Neural crest cell (in vitro differentiated cells): ENCODE results near the gene CWF19L1. TPM values are rescaled to one million over a fixed set of nuclear protein-coding genes. Genes with fewer than 3 reads are reported as not detected.

ENCODE experiments used
- DNase-seq: peaks from one replicate; pipeline ENCODE4 v3.0.0; 2021; ENCODE audit warnings: low read depth, mixed read lengths, low spot score
- H3K27ac Mint-ChIP-seq: one replicate; pipeline ENCODE4 v1.8.0; 2021; ENCODE audit warnings: mild to moderate bottlenecking, mixed read lengths; ENCODE audit not compliant: unreplicated experiment
- H3K27me3 Mint-ChIP-seq: 2 replicates; pipeline ENCODE4 v1.8.0; 2021; ENCODE audit warnings: low read depth, mild to moderate bottlenecking, mixed read lengths
- H3K36me3 Mint-ChIP-seq: 2 replicates; pipeline ENCODE4 v1.8.0; 2021; ENCODE audit warnings: low read depth, mild to moderate bottlenecking, mixed read lengths
- H3K4me1 Mint-ChIP-seq: 2 replicates; pipeline ENCODE4 v1.8.0; 2021; ENCODE audit warnings: mixed read lengths
- H3K4me3 Mint-ChIP-seq: one replicate; pipeline ENCODE4 v1.8.0; 2021; ENCODE audit warnings: mild to moderate bottlenecking, mixed read lengths
- H3K9me3 Mint-ChIP-seq: 2 replicates; pipeline ENCODE4 v1.8.0; 2021; ENCODE audit warnings: mixed read lengths
- CTCF ChIP-seq: fragments of 200-600 bp; sonication (generic); conservative IDR thresholded peaks from 2 replicates; pipeline ENCODE4 v1.5.0; 2021; ENCODE audit warnings: antibody characterized with exemption, mild to moderate bottlenecking
- total RNA-seq: library from RNA; stranded (reverse); gene quantifications from 2 replicates; pipeline ENCODE4 v1.2.1, GENCODE V29; 2021

The CWF19L1 gene
- total RNA-seq, 1 donor from 2014 or later: 29.2 TPM

- no peaks in the 10 kb centered on the region for H3K27me3 Mint-ChIP-seq
- H3K36me3 Mint-ChIP-seq: peaks cover 4% of the 10 kb centered on the region
- no peaks in the 10 kb centered on the region for H3K9me3 Mint-ChIP-seq
These were observed 21.8 kb downstream of the CWF19L1 start for GRCh38 chr10:100245484-100246220.

GRCh38 chr10:100239851-100240250 is 27.6 kb downstream of the CWF19L1 start:
- DNase-seq: no peak
- Mint-ChIP-seq H3K9me3 (no peaks in the 10 kb centered on the region), H3K27ac (peak overlapping the region; percentile 6), H3K4me3 (no peak overlapping the region), H3K27me3 (no peaks in the 10 kb centered on the region), H3K4me1 (no peaks in the 10 kb centered on the region), H3K36me3 (peaks cover 7% of the 10 kb centered on the region)
- TF ChIP-seq CTCF: no peak

More at GRCh38 chr10:100245484-100246220, 21.8 kb downstream of the CWF19L1 start:
- Mint-ChIP-seq H3K27ac (no peak overlapping the region), H3K4me3 (no peak overlapping the region), H3K4me1 (no peaks in the 10 kb centered on the region)
- no peak for TF ChIP-seq CTCF
- DNase-seq: no peak

- DNase-seq: no peak
- H3K9me3 Mint-ChIP-seq: no peaks in the 10 kb centered on the region
- no peaks in the 10 kb centered on the region for H3K27me3 Mint-ChIP-seq
- TF ChIP-seq CTCF: no peak
- H3K4me3 Mint-ChIP-seq: no peak overlapping the region
- H3K4me1 Mint-ChIP-seq: no peaks in the 10 kb centered on the region
- peaks cover 6% of the 10 kb centered on the region for H3K36me3 Mint-ChIP-seq
- no peak overlapping the region for H3K27ac Mint-ChIP-seq
These were observed 29.0 kb downstream of the CWF19L1 start for GRCh38 chr10:100238429-100238828.

- Mint-ChIP-seq H3K4me1 (peaks cover 24% of the 10 kb centered on the region), H3K27ac (no peak overlapping the region), H3K4me3 (peak overlapping the region; percentile 38), H3K36me3 (peaks cover 7% of the 10 kb centered on the region), H3K9me3 (no peaks in the 10 kb centered on the region), H3K27me3 (no peaks in the 10 kb centered on the region)
- TF ChIP-seq CTCF: no peak
- DNase-seq: no peak
These were observed 35.3 kb downstream of the CWF19L1 start for GRCh38 chr10:100232101-100232500.

- peak overlapping the region; percentile 96 for H3K27ac Mint-ChIP-seq
- no peak for DNase-seq
- TF ChIP-seq CTCF: no peak
- H3K36me3 Mint-ChIP-seq: peaks cover 14% of the 10 kb centered on the region
- H3K9me3 Mint-ChIP-seq: no peaks in the 10 kb centered on the region
- H3K4me1 Mint-ChIP-seq: peaks cover 24% of the 10 kb centered on the region
- peak overlapping the region; percentile 93 for H3K4me3 Mint-ChIP-seq
- H3K27me3 Mint-ChIP-seq: no peaks in the 10 kb centered on the region
These were observed 37.5 kb downstream of the CWF19L1 start for GRCh38 chr10:100229819-100230422.
